Astrocyte of the cerebellum (primary cell): ENCODE measurements around the gene GAS2L2.
A peak's percentile ranks its signal among the peaks of the same experiment; 100 is the strongest.

ENCODE experiments used
- DNase-seq: peaks from one replicate; pipeline ENCODE4 v3.0.0-alpha.2; 2011; ENCODE audit warnings: low read depth
- H3K4me3 ChIP-seq: 2 replicates; pipeline ENCODE4 v1.5.1; 2011; ENCODE audit warnings: mild to moderate bottlenecking, low read depth, low read length, moderate library complexity
- in situ Hi-C: cut with HindIII; loops from 2 replicates; pipeline ENCODE4 v1.10.0; 2017; ENCODE audit warnings: low sequenced_read_pairs
- TF ChIP-seq, protein P1 (sequence below): IDR thresholded peaks from 2 replicates; pipeline ENCODE4 v1.5.1; 2012; ENCODE audit warnings: low read length, low read depth, moderate library complexity, mild to moderate bottlenecking; ENCODE audit errors: missing control alignments

GAS2L2 gene

DNA sequence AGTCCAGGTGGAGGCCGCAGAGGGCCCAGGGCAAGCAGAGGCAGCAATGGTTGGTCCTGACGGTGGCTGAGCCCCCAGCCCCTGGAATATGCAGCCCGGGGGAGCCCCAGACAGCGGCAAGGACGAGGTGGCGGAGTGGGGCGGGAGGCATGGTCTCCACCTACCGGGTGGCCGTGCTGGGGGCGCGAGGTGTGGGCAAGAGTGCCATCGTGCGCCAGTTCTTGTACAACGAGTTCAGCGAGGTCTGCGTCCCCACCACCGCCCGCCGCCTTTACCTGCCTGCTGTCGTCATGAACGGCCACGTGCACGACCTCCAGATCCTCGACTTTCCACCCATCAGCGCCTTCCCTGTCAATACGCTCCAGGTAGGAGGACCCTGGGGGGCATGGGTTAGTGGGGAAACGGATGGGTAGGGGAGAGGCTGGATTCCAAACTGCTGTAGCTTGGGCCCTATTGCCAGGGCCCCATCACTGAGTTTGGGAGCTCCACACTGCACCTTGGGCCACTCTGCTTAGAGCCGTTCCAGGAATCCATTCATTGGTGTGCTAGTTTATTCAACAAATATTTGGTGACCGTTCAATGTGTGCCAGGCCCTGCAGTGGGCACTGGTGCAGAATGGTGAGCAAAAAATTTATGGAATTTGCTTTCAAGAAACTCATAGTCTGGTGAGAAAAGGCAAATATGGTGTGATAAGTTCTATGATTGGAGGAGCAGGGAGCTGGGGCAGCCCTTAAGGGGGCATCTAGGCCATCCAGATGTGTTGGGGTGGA lies 17.8 kb downstream of the GAS2L2 start:
- TF ChIP-seq, protein P1, sequence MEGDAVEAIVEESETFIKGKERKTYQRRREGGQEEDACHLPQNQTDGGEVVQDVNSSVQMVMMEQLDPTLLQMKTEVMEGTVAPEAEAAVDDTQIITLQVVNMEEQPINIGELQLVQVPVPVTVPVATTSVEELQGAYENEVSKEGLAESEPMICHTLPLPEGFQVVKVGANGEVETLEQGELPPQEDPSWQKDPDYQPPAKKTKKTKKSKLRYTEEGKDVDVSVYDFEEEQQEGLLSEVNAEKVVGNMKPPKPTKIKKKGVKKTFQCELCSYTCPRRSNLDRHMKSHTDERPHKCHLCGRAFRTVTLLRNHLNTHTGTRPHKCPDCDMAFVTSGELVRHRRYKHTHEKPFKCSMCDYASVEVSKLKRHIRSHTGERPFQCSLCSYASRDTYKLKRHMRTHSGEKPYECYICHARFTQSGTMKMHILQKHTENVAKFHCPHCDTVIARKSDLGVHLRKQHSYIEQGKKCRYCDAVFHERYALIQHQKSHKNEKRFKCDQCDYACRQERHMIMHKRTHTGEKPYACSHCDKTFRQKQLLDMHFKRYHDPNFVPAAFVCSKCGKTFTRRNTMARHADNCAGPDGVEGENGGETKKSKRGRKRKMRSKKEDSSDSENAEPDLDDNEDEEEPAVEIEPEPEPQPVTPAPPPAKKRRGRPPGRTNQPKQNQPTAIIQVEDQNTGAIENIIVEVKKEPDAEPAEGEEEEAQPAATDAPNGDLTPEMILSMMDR: no peak
- no peak for DNase-seq
- no peak overlapping the region for H3K4me3 ChIP-seq
- in situ Hi-C loops: no loop called here

DNA sequence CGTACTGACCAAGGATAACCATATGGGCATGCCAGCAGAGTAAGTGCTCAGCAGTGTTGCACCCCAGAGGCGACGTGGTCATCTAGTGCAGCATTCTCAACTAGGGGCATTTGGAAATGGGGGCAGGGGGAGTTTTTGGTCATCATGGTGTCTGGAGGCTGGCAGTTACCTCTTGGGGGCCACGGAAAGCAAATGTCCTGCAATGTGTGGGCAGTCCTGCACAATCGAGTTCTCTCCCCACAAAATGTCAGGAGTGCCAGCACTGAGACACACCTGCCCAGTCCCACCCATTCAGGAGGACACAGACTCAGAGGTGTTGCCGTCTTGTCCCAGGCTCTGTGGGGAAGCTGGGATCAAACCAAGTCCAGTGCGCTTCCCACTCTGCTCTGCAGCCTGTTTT lies 18.6 kb downstream of the GAS2L2 start:
- no peak for DNase-seq
- no peak overlapping the region for H3K4me3 ChIP-seq
- in situ Hi-C loops: no loop called here
- TF ChIP-seq, protein P1: no peak

DNA sequence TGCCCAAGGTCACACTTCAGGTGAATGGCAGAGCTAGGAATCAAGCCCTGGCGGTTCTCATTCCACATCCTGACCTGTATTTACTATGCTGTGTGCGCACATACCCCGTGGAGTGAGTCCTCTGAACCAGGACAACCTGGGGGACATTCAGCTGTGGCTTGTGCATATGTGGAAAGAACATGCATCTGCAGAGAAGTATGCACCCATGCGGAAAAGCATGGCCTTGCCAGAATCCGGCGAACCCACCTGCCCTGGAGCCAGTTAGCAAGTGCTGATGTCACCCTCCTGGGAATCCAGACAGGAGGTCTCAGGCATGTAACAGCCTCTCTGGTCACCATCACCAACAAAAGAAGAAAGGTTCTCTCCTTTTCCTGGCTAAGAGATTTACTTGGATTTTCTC lies 19.7 kb downstream of the GAS2L2 start:
- in situ Hi-C loops: no loop called here
- no peak overlapping the region for H3K4me3 ChIP-seq
- TF ChIP-seq, protein P1: no peak
- DNase-seq: no peak

DNA sequence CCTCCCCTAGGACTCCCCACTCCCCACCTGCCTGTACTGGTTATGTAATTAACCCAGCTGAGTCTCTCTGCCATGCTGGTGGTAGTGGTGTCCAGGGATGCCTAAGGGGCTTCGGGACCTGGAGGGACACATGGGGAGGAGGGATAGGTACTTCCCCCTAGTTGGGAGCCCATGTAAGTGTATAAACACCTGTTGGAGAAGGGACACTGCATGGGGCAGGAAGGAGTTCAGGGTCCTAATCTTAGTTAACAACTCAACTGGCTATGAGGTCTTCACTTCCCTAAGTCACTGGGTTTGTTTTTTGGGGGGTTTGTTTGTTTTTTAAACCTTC lies 20.3 kb downstream of the GAS2L2 start:
- TF ChIP-seq, protein P1: no peak
- no peak for DNase-seq
- peak overlapping the region; percentile 53 for H3K4me3 ChIP-seq
- in situ Hi-C loops: no loop called here

DNA sequence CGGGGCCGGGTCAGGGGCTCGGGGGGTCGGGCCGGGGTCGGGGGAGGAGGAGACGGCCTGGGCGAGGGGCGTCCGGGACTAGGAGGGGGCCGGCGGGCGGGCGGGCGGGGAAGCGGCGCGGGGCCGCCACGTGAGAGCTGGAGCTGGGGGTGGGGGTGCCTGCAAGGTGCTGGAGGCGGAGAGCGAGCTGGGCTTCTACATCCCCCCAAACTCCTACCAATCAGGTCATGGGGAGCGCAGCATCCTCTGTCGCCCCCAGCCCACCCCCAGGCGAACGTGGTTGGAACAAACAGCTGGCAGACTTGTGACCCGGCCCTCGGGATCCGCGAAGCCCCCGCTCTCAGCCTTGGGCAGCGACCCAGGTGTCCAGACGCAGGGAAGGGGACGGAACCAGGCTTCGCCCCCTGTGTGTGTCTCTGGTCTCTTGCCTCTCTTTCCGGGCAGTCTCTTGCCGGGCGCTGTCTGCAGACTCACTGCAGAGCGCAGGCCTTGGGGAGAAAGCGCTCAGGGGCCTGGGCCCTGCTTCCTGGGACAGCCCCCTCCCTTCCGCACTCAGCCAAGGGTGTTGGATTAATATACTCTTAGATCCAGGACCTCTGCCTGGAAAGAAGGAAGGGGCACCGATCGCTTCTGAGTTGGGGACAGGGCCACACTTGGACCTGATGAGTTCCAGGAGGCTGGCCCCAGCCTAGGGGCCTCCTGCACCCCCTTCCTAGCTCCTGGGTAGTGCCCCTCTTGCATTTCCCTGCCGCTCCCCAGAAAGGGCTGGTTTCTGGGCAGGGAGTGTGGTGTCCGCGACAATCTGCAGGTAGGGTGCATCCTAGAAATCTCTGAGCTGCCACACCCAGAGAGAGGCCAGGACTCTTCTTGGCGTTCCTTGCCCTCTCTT lies 20.9 kb downstream of the GAS2L2 start:
- TF ChIP-seq, protein P1: no peak
- peak overlapping the region; percentile 53 for H3K4me3 ChIP-seq
- in situ Hi-C loops: no loop called here
- DNase-seq: no peak

DNA sequence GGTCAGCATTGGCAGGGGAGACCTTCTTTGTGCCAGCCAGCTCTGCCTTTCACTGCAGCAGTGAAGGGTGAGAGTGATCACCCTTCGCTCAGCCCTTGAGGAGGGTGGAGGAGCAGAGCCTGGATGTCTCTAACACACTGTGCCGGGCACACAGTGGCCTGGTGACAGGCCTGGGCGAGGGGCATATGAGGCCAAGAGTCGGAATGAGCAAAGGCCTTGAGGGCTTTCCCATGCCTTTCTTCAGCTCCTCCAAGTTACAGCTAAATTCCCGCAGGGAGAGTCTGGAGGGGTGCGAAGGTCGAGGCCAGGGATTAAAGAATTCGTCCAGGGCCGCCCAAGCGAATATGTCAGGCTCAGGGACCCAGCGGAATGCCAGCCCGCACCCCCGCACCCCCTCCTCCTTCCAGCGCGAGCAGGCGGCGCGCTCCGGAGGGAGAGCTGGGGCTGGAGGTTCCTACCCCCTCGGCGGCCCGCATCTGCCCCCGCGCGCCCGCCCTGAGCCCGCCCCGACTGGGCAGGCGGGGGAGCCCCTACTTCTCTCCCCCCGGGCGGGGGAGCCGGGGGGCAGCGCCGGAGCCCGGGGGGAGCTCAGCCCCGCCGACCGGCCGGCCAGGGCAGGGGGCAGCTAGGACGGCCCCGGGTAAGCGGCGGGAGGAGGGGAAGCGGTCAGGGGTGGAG lies 21.7 kb downstream of the GAS2L2 start, which contains the start of gene RASL10B:
RASL10B (plus strand) TSS at position 401 of the 678 bp plus-strand sequence. CDS start 3,546 bp downstream, outside the sequence.
- TF ChIP-seq, protein P1: no peak
- in situ Hi-C loops: no loop called here
- H3K4me3 ChIP-seq: peak within 1 kb of the TSS; percentile 53
- no peak for DNase-seq
